HG03378 (cell line): ENCODE measurements around the gene RBBP8NL.
"Not testable (repeated sequence)": the region's sequence is repeated elsewhere in the genome, so short reads cannot be mapped to it uniquely, and the experiment has no call there.

Source experiments
- ATAC-seq: cut with Tn5 transposase; IDR thresholded peaks from one replicate; pipeline ENCODE4 v1.9.1; 2021; ENCODE audit warnings: mild to moderate bottlenecking, moderate library complexity; ENCODE audit not compliant: unreplicated experiment

The RBBP8NL gene

GRCh38 chr20:62376112-62377063, 51.0 kb downstream of the RBBP8NL start:
- ATAC-seq = no peak

- ATAC-seq = no peak
Observed at GRCh38 chr20:62374331-62375152, 52.8 kb downstream of the RBBP8NL start.

- ATAC-seq = not testable (repeated sequence)
Observed at GRCh38 chr20:62373631-62374179, 53.6 kb downstream of the RBBP8NL start.

GRCh38 chr20:62372042-62372993, 55.0 kb downstream of the RBBP8NL start:
- no peak for ATAC-seq

- ATAC-seq = no peak
Observed at GRCh38 chr20:62371588-62372041, 55.7 kb downstream of the RBBP8NL start.

GRCh38 chr20:62370807-62371587, 56.3 kb downstream of the RBBP8NL start:
- no peak for ATAC-seq

GRCh38 chr20:62370115-62370806, 57.1 kb downstream of the RBBP8NL start:
- no peak for ATAC-seq

- no peak for ATAC-seq
Observed at GRCh38 chr20:62369815-62370114, 57.6 kb downstream of the RBBP8NL start.

GRCh38 chr20:62368976-62369814, 58.1 kb downstream of the RBBP8NL start:
- no peak for ATAC-seq

- ATAC-seq = no peak
Observed at GRCh38 chr20:62368392-62368975, 58.9 kb downstream of the RBBP8NL start.

GRCh38 chr20:62367633-62368391, 59.5 kb downstream of the RBBP8NL start:
- ATAC-seq = no peak

GRCh38 chr20:62367136-62367632, 60.2 kb downstream of the RBBP8NL start, which contains the start of gene LAMA5:
LAMA5 (minus strand) TSS chr20:62367312; CDS start chr20:62367245, 67 bp downstream.
- no peak for ATAC-seq

GRCh38 chr20:62366370-62367135, 60.8 kb downstream of the RBBP8NL start:
- ATAC-seq = no peak

- no peak for ATAC-seq
Observed at GRCh38 chr20:62365814-62366369, 61.4 kb downstream of the RBBP8NL start.

- no peak for ATAC-seq
Observed at GRCh38 chr20:62364911-62365736, 62.2 kb downstream of the RBBP8NL start.
